ENCODE results near the gene TMTC1.

TMTC1 gene

DNA sequence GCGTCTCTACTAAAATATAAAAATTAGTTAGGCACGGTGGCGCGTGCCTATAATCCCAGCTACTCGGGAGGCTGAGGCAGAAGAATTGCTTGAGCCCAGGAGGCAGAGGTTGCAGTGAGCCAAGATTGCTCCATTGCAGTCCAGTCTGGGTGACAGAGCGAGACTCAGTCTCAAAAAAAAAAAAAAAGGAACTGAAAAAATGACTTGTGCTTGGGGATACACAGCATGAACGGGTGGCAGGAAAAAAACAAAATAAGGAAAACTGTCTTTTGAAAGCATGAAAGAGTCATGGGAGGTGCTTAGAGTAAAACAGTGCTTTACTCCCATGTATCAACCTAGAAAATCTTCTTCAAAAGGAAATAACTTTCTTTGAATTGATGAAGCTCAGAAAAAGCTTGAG lies 80.8 kb downstream of the TMTC1 start:
- DNase-seq = no peak

DNA sequence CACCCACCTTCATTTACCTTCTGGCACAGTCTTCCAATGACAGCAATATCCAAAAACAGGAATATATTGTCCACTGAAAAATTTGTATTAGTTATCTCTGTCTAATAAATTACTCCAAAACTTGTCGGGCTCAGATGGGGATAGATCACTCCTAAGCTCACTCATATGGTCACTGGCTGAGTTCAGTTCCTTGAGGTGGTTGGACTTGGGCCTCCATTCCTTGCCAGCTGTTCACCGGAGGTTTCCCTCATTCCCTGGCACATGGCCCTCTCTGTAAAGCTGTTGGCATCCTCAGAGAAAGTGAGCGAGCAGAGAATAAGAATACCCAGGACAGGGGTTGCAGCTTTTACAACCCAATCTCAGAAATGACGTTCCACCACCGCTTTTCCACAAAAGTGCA lies 81.5 kb downstream of the TMTC1 start:
- no peak for DNase-seq
- TF ChIP-seq POLR2A (IDR thresholded peaks at IDR 0.05; ENCODE audit: low read length) (no peak), GATA1 (IDR thresholded peaks at IDR 0.05; ENCODE audit: low read depth, low read length) (no peak)

More for the DNA sequence above, 80.8 kb downstream of the TMTC1 start:
- TF ChIP-seq POLR2A (IDR thresholded peaks at IDR 0.05; ENCODE audit: low read length) = no peak
- no peak for TF ChIP-seq GATA1 (IDR thresholded peaks at IDR 0.05; ENCODE audit: low read depth, low read length)

DNA sequence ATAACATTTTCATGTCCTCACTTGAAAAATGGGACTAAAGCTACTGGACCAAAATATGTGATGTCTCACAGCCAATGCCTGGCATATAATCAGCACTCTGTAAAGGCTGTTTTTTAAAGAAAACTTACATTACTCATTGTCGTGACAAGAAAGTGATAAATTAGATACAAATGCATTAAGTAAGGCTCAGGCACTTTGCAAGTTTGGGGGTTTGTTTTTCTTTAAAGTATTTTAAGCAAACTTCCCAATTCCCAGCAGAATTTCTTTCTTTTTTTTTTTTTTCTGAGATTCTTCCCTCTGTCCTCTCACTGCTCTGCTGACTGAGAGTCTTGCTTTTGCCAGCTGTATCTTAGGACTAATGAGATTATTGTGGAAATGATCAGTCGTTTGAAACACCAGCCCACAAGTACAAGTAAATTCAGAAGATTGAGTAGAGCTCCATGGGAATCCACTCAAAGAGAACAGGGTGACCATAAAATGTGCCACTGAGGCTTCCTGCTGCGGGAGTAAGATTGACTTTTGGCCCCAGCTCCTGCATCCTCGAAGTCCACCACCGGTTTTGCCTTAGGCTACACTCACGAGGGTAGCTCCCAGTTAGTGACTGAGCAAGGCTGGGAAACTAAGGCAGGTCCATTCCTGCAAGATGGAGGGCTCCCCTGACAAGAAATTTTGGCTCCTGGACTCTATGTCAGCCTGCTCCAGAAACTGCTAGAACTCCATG lies 82.8 kb downstream of the TMTC1 start:
- TF ChIP-seq GATA1 (IDR thresholded peaks at IDR 0.05; ENCODE audit: low read depth, low read length) (no peak), POLR2A (IDR thresholded peaks at IDR 0.05; ENCODE audit: low read length) (no peak)
- no peak for DNase-seq

GRCh38 chr12:29698756-29699155 lies 85.0 kb downstream of the TMTC1 start:
- TF ChIP-seq GATA1 (IDR thresholded peaks at IDR 0.05; ENCODE audit: low read depth, low read length) (no peak), POLR2A (IDR thresholded peaks at IDR 0.05; ENCODE audit: low read length) (no peak)
- no peak for DNase-seq

- TF ChIP-seq POLR2A (IDR thresholded peaks at IDR 0.05; ENCODE audit: low read length) (no peak), GATA1 (IDR thresholded peaks at IDR 0.05; ENCODE audit: low read depth, low read length) (no peak)
- no peak for DNase-seq
These were observed 87.9 kb downstream of the TMTC1 start for GRCh38 chr12:29695800-29696199.

- TF ChIP-seq POLR2A (IDR thresholded peaks at IDR 0.05; ENCODE audit: low read length) (no peak), GATA1 (IDR thresholded peaks at IDR 0.05; ENCODE audit: low read depth, low read length) (no peak)
- no peak for DNase-seq
These were observed 88.7 kb downstream of the TMTC1 start for GRCh38 chr12:29695026-29695425.

- DNase-seq = no peak
These were observed 89.7 kb downstream of the TMTC1 start for GRCh38 chr12:29694002-29694401.

DNA sequence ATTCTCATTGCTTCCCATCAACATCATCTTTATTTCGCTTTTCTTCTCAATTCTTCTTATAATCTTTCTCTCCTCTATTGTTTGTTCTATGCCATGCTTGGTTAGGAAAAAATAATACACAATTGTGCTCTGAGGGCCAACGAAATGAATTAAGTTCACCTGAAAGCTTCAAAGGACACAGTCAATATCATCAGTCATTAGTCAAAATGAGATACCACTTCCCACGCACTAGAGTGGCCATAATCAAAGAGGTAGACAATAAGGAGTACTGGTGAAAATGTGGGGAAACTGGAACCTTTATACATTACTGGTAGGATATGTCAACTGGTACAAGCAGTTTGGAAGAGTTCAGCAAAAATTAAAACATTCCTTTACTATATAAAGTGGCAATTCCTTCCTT lies 91.5 kb downstream of the TMTC1 start:
- no peak for TF ChIP-seq POLR2A (IDR thresholded peaks at IDR 0.05; ENCODE audit: low read length)
- no peak for TF ChIP-seq GATA1 (IDR thresholded peaks at IDR 0.05; ENCODE audit: low read depth, low read length)
- no peak for DNase-seq

More at GRCh38 chr12:29694002-29694401, 89.7 kb downstream of the TMTC1 start:
- TF ChIP-seq POLR2A (IDR thresholded peaks at IDR 0.05; ENCODE audit: low read length) = no peak
- TF ChIP-seq GATA1 (IDR thresholded peaks at IDR 0.05; ENCODE audit: low read depth, low read length) = no peak

- DNase-seq = no peak
- no peak for TF ChIP-seq POLR2A (IDR thresholded peaks at IDR 0.05; ENCODE audit: low read length)
- no peak for TF ChIP-seq GATA1 (IDR thresholded peaks at IDR 0.05; ENCODE audit: low read depth, low read length)
These were observed 92.4 kb downstream of the TMTC1 start for GRCh38 chr12:29691161-29691854.

DNA sequence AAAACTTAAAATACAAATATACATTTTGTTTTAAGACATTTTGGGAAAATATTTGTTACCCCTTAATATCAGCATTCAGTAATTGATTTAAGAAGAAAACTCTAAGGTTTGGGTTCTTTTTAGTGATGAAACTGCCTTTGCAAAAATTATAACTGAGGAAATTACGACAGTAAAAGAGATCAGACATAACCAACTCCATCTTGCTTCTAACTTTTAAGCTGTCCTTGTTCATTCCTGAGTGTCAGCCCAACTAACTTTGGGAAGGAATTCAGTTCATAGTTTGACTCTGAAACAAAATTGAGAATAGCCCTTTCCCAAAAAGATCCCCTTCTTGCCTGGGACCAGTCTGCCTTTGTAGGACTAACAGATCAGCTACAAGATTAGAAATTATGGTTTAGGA lies 93.0 kb downstream of the TMTC1 start:
- DNase-seq = no peak
- TF ChIP-seq POLR2A (IDR thresholded peaks at IDR 0.05; ENCODE audit: low read length) (no peak), GATA1 (IDR thresholded peaks at IDR 0.05; ENCODE audit: low read depth, low read length) (no peak)

DNA sequence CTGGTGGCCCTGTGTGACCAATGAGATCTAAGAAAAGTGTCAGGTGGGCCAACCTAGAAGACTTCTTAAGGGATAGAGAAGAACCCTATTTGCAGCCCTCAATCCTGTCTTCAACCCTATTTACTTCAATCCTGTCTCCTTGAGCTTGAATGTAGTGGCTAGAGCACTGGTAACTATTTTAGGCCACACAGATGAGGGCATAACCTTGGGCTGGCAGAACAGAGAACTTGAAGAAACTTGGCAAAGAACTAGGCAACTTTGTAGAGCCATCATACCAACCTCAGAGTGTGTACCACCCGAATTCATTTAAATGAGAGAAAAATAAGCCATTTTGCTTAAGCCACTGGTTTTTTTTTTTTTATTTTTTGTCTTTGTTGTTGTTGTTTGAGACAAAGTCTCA lies 94.8 kb downstream of the TMTC1 start:
- no peak for DNase-seq
- TF ChIP-seq GATA1 (IDR thresholded peaks at IDR 0.05; ENCODE audit: low read depth, low read length) (no peak), POLR2A (IDR thresholded peaks at IDR 0.05; ENCODE audit: low read length) (no peak)

GRCh38 chr12:29682088-29682487 lies 101.7 kb downstream of the TMTC1 start:
- TF ChIP-seq POLR2A (IDR thresholded peaks at IDR 0.05; ENCODE audit: low read length) (no peak), GATA1 (IDR thresholded peaks at IDR 0.05; ENCODE audit: low read depth, low read length) (no peak)
- no peak for DNase-seq

- TF ChIP-seq POLR2A (IDR thresholded peaks at IDR 0.05; ENCODE audit: low read length) (no peak), GATA1 (IDR thresholded peaks at IDR 0.05; ENCODE audit: low read depth, low read length) (no peak)
- no peak for DNase-seq
These were observed 102.4 kb downstream of the TMTC1 start for GRCh38 chr12:29681370-29681769.

DNA sequence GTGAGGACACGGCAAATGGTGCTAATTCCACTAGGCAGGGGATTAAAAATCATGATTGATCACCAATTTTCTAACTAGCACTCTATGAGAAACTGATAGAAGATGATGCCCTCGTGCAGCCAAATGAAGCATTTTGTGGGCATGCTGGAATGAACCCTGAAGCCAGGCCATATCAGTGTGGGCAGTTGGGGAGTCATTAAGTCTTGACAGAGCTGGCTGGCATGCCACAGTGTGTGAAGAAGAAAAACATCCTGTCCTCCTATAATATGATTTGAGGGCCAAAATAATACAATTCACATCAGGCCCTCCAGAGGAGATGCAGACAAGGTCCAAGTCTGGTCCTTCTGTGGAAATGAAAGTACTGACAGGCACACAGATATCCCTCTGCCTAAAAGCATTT lies 107.1 kb downstream of the TMTC1 start:
- no peak for DNase-seq
- TF ChIP-seq POLR2A (IDR thresholded peaks at IDR 0.05; ENCODE audit: low read length) = no peak
- no peak for TF ChIP-seq GATA1 (IDR thresholded peaks at IDR 0.05; ENCODE audit: low read depth, low read length)

GRCh38 chr12:29674463-29674862 lies 109.3 kb downstream of the TMTC1 start:
- DNase-seq = no peak
- TF ChIP-seq GATA1 (IDR thresholded peaks at IDR 0.05; ENCODE audit: low read depth, low read length) (no peak), POLR2A (IDR thresholded peaks at IDR 0.05; ENCODE audit: low read length) (no peak)
